GM19043 (cell line): ENCODE measurements around the gene INMT.
"Not testable (repeated sequence)": the region's sequence is repeated elsewhere in the genome, so short reads cannot be mapped to it uniquely, and the experiment has no call there.

ENCODE experiments used
- ATAC-seq: cut with Tn5 transposase; IDR thresholded peaks from one replicate; pipeline ENCODE4 v1.9.1; 2021; ENCODE audit warnings: low read depth; ENCODE audit not compliant: unreplicated experiment

Gene INMT

DNA sequence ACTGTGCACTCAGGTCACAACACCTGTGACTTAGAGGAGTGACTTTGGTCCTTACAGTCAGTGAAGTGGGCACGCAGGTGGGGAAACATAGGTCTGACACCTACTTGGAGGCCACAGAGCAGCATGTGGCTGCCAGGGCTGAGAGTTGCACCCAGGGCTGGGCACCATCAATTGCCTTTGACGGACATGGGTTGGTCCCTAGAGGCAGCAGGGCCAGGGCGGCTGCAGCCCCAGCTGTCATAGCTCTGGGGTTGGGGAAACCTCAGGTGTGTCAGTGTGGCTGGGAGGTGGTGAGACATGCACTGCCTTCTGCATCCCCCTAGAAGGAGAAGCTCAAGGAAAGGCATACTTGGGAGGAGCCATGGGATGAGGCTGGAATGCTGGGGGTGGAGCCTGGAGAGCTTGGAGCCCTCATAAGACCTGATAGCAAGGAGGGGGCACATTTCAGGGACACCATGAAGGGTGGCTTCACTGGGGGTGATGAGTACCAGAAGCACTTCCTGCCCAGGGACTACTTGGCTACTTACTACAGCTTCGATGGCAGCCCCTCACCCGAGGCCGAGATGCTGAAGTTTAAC lies at the start of gene INMT:
INMT (plus strand) TSS at position 440 of the 578 bp plus-strand sequence; CDS start at position 456, 16 bp downstream.
- ATAC-seq: no peak

DNA sequence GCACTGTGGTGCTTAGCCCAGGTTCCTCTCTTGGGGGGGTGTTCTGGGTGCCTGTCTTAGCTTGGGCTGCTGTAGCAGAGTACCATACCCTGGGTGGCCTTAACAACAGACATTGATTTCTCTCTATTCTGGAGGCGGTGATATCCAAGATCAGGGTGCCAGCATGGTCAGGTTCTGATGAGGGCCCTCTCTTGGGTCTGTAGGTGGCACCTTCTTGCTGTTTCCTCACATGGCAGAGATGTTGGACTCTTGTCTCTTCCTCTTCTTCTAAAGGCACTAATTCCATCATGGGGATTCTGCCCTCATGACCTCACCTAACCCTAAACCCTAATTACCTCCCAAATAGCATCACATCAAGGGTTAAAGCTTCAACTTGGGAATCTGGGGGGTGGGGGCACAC lies 49.7 kb upstream of the INMT start:
- no peak for ATAC-seq

DNA sequence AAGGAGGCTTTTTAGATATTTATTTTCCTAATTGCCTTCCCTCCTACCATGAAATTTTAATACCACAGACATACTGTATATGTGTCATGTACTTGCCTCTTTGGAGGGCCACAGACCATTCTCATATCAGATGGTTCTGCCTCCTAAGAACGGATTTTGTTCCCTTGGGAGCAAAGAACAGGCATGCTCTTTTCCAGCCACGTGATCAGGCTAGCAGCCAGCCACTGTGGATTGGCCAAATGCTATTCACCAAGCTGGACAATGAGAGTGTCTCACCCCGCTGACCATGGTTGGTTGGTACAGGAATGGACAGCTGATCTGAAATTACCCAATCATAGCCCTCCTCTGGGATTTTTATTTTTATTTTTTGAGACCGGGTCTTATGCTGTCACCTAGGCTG lies 48.2 kb upstream of the INMT start:
- no peak for ATAC-seq

DNA sequence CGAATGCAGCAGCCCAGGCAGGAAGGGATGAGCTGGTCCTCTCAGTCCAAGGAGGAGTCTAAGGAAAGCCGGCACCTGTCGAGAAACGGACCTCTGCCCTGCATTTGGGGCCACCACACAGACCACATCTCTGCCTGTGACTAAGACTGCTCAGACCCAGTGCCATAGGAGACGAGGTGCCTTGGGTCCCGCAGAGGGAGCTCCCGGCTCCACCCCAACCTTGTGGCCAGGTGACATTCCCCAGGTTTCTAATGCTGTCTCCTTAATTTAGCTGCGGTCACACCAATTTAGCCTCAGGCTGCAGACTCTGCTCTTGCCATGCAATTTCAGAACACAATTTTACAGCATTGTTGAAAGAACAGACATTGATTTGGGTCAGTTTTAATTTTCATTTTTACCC lies 46.9 kb upstream of the INMT start:
- ATAC-seq: no peak

DNA sequence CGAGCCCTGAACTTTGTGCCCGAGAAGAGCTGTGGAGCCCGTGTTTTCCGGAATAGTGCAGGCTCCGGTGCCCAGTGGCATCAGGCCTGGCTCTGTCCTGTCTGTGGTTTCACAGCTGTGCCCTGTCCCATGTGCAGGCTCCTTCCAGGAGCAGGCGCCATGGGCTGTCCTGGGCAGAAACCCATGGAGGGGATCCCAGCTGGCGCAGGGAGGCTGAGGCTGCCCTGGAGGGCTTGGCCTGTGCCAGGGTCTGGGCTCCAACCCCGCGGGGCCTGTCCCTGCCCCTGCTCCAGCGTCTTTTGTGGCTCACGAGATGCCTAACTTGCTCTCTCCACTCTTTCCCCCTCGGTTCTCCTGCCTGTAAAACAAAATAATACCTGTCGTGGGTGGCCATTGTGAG lies 46.3 kb upstream of the INMT start:
- no peak for ATAC-seq

DNA sequence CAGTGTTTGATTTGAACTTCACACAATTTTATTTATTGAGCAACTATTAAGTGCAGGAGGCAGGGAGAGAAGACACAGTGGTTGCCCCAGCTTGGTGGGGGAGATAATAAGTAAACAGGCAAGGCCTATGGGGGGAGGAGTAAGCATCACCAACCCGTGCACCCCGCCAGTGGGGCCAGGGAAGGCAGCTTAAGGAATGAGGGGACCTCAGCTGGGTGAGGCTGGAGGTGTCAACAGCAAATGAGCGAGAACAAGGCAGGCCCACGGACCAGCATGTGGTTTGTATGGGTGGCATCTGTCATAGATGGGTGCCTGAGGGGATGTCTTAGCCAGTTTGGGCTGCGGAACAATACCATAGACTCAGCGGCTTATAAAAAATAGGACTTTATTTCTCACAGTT lies 45.6 kb upstream of the INMT start:
- ATAC-seq: no peak

DNA sequence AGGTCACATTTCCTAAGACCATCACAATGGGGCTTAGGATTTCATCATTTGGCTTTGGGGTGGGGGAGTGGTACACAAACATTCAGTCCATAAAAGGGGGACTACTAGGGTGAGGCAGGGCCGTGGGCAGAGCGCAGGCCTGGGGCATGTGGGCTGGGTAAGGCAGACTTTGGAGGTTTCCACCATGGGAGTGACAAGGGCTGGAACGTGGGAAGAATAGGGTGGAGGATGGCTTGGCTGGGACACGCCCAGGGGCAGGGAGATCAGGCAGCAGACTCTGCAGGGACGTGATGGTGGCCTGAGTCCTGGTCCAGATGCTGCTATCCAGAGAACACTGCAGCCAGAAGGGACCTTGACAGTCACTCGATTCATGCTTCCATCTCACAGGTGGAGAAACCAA lies 45.0 kb upstream of the INMT start:
- no peak for ATAC-seq

DNA sequence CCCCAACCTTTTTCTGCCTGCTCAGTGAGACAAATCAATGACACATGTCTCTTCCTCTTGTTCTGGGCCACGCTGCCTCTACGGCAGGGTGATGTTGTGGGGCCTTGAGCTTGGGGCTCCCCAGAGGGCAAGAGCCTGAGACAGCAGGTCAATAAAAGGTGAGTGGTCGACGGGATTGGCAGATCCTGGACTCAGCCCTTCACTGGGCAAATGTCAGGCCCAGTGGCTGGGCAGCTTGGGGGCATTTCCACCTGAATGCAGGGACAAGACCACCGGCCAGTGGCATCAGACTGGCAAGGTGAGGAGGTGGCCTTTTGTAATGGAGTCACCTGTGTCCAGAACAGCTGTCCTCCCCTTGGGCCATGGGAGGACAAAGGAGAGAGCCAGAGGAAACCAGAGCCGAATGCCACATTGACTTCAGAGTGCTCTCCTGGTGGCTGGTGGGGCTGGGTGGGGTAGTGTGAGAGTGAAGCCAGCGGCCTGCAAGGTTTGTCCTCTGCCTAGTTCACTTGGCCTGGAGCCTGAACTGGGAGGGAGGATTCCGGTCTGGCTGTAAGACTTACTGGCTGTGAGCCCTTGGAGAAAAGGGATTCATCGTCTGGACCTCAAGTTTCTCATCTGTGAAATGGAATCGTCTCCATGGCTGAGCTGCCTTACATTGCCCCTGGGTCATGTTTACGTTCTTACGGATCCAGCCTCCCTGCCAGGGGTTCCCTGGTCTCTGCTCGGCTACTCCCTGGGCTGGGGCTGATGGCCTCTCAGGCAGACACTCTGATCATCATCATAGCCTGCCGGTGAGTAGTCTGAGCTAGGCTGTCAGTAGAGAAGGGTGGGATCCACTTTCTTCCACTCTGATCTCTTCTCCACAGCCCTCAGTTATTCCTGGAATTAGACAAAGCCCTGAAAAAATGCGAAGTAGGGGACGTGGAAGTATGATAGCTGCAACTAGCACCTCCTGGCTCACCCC lies 44.3 kb upstream of the INMT start:
- no peak for ATAC-seq

DNA sequence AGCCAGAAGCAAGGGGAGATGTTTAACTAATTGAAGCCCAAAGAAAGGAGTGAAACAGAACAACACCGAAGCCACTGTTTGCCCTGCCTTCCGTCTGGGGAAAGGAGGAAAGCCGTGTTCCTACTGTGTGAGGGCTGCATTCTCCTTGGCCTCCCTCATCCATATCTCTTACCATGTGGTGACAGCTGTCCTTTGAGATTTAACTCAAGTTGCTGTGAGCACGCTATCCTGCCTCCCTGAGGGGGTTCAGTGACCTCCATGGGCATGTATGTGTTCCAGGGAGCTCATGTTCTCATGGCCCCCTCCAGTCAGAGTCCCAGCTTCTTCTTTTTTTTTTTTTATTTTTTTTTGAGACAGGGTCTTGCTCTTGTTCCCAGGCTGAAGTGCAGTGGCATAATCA lies 43.5 kb upstream of the INMT start:
- no peak for ATAC-seq

DNA sequence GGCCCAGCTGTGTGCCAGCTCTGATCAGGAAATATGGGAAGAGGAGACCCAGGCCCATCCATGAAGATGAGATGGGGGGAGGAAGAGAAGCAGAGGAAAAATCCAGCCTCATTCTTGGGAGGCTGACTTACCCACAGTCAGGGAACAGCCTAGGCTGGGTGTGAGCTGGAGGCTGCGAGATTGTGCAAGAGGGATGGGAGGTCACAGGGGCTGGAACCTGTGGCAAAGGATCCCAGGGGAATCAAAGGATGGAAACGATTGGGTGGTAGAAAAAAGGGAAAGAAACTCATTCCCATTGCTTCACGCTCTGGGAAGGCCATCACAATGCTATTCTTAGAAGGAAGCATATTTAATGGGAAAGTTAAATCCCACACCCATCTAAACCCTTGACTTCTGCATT lies 43.0 kb upstream of the INMT start:
- no peak for ATAC-seq

DNA sequence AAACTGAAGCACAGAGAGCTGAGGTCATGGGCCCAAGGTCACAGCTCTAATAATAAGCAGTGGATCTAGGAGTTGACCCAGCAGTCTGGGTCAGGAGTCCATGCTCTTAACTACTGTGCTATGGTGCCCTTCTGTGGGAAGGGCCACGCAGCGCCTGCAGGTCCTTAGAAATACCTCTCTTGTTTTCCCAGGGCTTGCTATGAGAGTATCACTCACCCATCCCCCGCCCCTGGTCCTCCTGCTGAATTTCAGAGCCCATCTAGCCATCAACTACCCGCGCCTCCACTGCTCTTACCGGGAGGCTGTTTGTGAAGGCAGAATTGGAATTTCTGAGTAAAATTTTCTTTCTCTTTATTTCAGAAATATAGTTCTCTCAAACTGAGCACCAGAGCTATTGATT lies 42.4 kb upstream of the INMT start:
- ATAC-seq: no peak

DNA sequence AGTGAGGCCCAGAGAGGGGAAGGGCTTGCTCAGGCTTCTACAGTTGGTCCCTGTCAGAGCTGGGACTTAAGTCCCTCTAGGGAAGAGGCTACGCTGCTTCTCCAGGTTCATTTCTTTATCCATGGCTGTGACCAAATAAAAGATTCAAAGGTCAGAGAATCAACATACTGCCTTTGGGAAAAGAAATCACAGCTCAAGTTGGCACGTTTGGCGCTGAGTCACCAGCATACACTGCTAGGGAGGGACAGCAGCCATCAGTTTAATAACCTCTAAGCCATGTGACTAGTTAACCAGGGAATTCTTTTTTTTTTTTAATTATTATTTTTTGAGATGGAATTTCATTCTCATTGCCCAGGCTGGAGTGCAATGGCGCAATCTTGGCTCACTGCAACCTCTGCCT lies 41.3 kb upstream of the INMT start:
- ATAC-seq: no peak

DNA sequence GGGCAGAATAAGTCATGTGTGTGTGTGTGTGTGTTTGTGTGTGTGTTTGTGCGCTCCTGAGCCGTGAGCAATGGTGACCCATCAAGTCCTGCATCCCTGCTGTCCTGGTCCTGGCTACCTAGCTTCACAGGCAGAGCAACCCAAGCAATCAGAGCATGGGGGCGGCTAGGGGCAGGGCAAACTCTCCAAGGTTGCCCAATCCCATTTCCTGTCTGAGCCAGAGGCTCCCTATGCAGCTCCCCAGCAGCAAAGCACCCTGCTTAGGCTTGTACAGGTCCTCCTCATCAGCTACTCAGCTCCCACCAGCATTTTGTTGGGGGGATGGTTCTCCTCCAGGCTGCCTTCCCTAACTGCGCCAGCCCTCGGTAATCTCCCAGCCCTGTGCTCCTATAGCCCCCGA lies 38.5 kb upstream of the INMT start:
- ATAC-seq: no peak

DNA sequence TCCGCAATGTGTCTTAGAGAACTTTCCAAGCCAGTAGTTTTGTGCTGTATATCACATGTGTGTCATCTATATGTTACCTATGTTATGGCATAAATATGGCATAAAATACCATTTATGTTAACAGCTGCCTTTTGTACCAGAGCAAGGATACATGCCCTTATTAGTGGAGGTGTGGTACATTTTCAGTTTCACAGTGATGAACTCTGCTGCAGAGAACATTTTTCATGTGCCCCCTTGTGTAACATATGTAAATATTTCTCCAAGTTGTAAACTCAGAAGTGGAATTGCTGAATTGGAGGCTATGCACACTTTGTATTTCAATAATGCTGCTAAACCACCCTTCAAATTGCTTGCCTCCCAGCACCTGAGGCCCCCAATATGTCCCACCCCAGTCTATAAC lies 37.8 kb upstream of the INMT start:
- ATAC-seq: no peak

DNA sequence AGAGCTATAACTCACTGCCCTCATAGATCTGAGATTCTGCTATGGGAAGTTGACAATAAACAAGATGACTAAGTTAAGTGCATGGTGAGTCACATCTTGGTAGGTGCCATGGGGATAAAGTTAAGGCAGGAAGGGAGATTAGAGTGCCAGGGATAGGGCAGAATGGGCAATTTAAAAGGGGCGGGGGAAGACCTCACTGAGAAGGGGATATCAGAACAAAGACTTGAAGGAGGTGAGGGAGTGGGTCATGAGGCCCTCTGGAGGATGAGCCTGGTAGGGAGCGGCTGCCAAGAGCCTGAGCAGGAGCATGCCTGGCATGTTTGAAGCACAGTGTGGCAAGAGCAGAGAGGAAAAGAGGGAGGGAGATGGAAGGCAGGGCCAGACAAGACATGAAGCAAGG lies 34.8 kb upstream of the INMT start:
- no peak for ATAC-seq

DNA sequence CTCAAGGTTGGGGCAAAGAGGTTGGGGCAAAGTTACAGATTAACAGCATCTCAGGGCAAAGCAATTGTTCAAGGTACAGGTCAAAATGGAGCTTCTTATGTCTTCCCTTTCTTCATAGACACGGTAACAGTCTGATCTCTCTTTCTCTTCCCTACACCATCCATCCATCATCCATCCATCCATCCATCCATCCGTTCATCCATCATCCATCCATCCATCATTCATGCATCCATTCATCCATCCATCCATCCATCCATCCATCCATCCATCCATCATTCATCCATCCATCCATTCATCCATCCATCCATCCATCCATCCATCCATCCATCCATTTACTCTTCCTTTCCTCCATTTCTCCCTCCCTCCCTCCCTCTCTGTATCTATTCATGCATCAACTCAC lies 32.5 kb upstream of the INMT start:
- not testable (repeated sequence) for ATAC-seq

DNA sequence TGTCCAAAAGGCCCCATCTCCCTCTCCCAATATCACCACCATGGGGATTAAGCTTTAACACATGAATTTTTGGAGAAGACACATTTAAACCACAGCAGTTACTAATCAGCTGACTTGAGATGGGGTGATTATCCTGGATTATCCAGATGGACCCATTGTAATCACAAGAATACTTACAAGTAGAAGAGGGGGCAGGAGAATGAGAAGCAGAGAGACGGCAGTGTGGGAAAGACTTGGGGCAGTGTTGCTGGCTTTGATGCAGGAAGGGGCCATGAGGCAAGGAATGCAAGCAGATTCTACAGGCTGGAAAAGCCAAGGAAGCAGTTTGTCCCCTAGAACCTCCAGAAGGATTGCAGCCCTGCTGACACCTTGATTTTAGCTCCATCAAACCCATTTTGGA lies 30.7 kb upstream of the INMT start:
- no peak for ATAC-seq

DNA sequence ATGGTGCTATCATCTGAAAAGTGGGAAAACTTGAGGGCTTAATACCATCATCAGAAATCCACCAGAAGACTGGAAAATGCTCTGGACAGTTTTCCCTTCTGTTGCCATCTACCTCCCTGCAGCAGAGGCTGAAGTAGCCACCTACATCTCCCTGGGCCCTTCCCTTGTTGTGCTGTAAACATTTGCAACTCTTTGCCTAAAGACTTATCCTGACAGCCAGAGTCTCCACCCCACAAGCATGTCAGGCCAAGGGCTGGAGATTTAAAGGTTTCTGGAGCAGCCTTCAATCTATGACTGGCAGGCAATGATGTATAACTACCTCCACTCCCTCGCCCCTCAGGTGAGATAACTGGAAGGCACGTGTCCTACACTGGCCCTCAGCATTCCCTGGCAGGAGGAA lies 29.7 kb upstream of the INMT start:
- ATAC-seq: no peak

DNA sequence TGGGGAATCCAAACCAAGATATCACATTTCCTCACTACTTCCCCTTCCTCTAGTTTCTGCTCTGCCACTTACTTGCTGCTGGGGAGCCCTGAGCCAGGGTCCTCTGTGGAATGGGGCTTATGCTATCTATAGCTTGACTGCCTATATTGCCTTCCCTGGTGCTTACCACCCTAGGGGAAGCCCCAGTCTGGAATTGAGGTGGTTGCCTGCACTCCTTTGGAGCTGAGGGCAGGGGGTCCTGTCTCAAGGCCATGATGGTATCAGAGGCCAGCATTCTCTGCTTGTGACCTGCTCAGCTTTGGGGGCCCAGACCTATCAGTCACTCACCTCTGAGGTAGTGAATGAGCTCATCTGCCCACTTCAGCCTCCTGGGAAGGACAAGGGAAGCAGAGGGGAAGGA lies 29.3 kb upstream of the INMT start:
- ATAC-seq: no peak

DNA sequence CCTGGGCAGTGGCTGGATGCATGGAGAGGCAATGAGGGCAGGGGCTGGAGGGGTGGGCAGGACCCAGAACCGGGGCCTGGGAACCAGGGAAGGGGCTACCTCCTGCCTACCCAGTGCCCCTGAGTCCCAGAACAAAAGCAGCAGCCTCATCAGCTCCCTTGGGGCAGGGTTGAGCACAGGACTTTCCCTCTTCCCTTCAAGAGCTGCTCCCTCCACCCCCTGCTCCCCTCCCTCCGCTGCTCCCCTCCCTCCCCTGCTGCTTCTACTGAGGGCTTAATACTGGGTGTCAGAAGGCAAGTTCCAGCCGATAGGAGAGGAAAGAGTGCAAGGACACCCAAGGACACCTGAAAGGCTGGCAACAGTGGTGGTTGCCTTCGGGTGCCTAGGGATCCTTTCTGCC lies 28.2 kb upstream of the INMT start:
- ATAC-seq: no peak

DNA sequence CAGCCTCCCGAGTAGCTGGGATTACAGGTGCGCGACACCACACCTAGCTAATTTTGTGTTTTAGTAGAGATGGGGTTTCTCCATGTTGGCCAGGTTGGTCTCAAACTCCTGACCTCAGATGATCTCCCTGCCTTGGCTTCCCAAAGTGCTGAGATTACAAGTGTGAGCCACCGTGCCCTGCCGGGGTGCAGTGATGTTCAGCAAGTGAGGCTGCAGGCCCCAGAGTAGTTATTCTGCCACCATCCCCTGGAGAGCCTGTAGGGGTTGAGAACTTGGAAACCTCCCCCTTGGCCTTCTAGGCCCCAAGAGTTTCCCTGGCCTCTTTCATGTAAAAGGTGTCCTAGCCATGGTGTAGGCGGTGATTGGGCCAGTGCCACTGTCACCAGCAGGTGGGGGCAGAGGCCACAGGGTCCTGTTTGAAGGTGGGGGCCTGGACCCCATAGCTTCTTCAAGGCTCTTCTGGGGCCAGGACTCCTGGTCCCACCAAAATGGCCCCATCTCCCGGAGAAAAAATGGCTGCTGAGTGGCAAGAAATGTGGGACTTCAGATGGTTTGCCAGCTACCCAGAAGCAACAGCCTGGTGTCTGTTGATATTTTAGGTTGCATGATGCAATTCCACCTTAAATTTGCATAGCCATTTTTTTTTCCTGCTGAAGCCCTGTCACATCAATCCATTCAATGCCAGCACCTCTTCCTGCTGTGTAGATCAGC lies 25.5 kb upstream of the INMT start:
- ATAC-seq: no peak
